ENCODE results near the gene BLMH. TPM values are rescaled to one million over a fixed set of nuclear protein-coding genes. Genes with fewer than 3 reads are reported as not detected.

Gene BLMH
- total RNA-seq, 1 experiment from 2014 or later: 59.0 TPM

- Histone ChIP-seq H3K4me3 (ENCODE audit: low read depth in 2 of 2, low read length in 2 of 2) (no peak overlapping the region), H3K27ac (ENCODE audit: low read length) (no peak overlapping the region), H3K27me3 (ENCODE audit: control insufficient read depth, insufficient read depth, low read length) (peaks cover 2% of the 10 kb centered on the region; the same call in 1 of the 2 replicates), H3K4me1 (ENCODE audit: control insufficient read depth, insufficient read depth, low read length) (no peaks in the 10 kb centered on the region), H3K36me3 (ENCODE audit: control insufficient read depth, insufficient read depth, low read length) (no peaks in the 10 kb centered on the region), H3K9me3 (ENCODE audit: control insufficient read depth, insufficient read depth, low read depth, low read length) (no peaks in the 10 kb centered on the region)
- TF ChIP-seq SIN3A (IDR thresholded peaks at IDR 0.05; ENCODE audit: borderline replicate concordance, insufficient read depth, low read depth, low read length): no peak
- no peak for TF ChIP-seq POLR2AphosphoS5 (IDR thresholded peaks at IDR 0.05; ENCODE audit: low read depth, low read length)
- no peak for TF ChIP-seq CTCF (IDR thresholded peaks at IDR 0.05)
- TF ChIP-seq TCF7L2 (IDR thresholded peaks at IDR 0.05; ENCODE audit: low read depth, low read length): no peak
- TF ChIP-seq, protein P1, sequence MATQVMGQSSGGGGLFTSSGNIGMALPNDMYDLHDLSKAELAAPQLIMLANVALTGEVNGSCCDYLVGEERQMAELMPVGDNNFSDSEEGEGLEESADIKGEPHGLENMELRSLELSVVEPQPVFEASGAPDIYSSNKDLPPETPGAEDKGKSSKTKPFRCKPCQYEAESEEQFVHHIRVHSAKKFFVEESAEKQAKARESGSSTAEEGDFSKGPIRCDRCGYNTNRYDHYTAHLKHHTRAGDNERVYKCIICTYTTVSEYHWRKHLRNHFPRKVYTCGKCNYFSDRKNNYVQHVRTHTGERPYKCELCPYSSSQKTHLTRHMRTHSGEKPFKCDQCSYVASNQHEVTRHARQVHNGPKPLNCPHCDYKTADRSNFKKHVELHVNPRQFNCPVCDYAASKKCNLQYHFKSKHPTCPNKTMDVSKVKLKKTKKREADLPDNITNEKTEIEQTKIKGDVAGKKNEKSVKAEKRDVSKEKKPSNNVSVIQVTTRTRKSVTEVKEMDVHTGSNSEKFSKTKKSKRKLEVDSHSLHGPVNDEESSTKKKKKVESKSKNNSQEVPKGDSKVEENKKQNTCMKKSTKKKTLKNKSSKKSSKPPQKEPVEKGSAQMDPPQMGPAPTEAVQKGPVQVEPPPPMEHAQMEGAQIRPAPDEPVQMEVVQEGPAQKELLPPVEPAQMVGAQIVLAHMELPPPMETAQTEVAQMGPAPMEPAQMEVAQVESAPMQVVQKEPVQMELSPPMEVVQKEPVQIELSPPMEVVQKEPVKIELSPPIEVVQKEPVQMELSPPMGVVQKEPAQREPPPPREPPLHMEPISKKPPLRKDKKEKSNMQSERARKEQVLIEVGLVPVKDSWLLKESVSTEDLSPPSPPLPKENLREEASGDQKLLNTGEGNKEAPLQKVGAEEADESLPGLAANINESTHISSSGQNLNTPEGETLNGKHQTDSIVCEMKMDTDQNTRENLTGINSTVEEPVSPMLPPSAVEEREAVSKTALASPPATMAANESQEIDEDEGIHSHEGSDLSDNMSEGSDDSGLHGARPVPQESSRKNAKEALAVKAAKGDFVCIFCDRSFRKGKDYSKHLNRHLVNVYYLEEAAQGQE (IDR thresholded peaks at IDR 0.05; ENCODE audit: insufficient read depth in 1 of 2, low read depth in 2 of 2, low read length in 1 of 2): no peak
- CTCF ChIA-PET: no interaction called here
- no peak for ATAC-seq
- intact Hi-C loops (cut with micrococcal nuclease; ENCODE audit: unreplicated experiment): no loop called here
- in situ Hi-C loops (cut with HindIII; ENCODE audit: low pct_unique_long_range_greater_than_20kb, low sequenced_read_pairs): no loop called here
- POLR2A ChIA-PET: no interaction called here
- no peak for DNase-seq (ENCODE audit: low read depth, low spot score)
- no TSS peak for BruUV-seq (replicated peaks)
Observed at GRCh38 chr17:30228011-30228410, 63.7 kb downstream of the BLMH start.

GRCh38 chr17:30226878-30227277 is 64.9 kb downstream of the BLMH start:
- no peak overlapping the region for H3K4me3 ChIP-seq (ENCODE audit: low read depth in 2 of 2, low read length in 2 of 2)
- no peaks in the 10 kb centered on the region for H3K9me3 ChIP-seq (ENCODE audit: control insufficient read depth, insufficient read depth, low read depth, low read length)
- H3K27me3 ChIP-seq (ENCODE audit: control insufficient read depth, insufficient read depth, low read length): peaks cover 2% of the 10 kb centered on the region; the same call in 1 of the 2 replicates
- no peaks in the 10 kb centered on the region for H3K4me1 ChIP-seq (ENCODE audit: control insufficient read depth, insufficient read depth, low read length)
- BruUV-seq (replicated peaks): no TSS peak
- no peak for DNase-seq (ENCODE audit: low read depth, low spot score)
- ATAC-seq: no peak
- intact Hi-C loops (cut with micrococcal nuclease; ENCODE audit: unreplicated experiment): no loop called here
- no peaks in the 10 kb centered on the region for H3K36me3 ChIP-seq (ENCODE audit: control insufficient read depth, insufficient read depth, low read length)
- H3K27ac ChIP-seq (ENCODE audit: low read length): no peak overlapping the region
- in situ Hi-C loops (cut with HindIII; ENCODE audit: low pct_unique_long_range_greater_than_20kb, low sequenced_read_pairs): no loop called here
- TF ChIP-seq, protein P1 (IDR thresholded peaks at IDR 0.05; ENCODE audit: insufficient read depth in 1 of 2, low read depth in 2 of 2, low read length in 1 of 2): no peak
- TF ChIP-seq CTCF (IDR thresholded peaks at IDR 0.05) (no peak), TCF7L2 (IDR thresholded peaks at IDR 0.05; ENCODE audit: low read depth, low read length) (no peak)
- CTCF ChIA-PET: no interaction called here
- POLR2A ChIA-PET: no interaction called here

Data from Panc1 (cell line).